ENCODE results near the gene C10orf95.

GRCh38 chr10:102476466-102477141 is 25.3 kb upstream of the C10orf95 start:
- TF ChIP-seq CTCF (IDR thresholded peaks at IDR 0.05; ENCODE audit: extremely low read depth in 1 of 2, insufficient read depth in 1 of 2, low read depth in 1 of 2, low read length in 2 of 2) (no peak), EZH2 (IDR thresholded peaks at IDR 0.05; ENCODE audit: borderline replicate concordance, low read depth, low read length, severe bottlenecking) (no peak), POLR2A (IDR thresholded peaks at IDR 0.05; ENCODE audit: low read depth, low read length) (peak; percentile 17), MAX (IDR thresholded peaks at IDR 0.05; ENCODE audit: insufficient read depth, insufficient read length) (no peak), POLR2AphosphoS5 (IDR thresholded peaks at IDR 0.05; ENCODE audit: insufficient read depth, low read depth, low read length) (no peak)
